Measurements from ENCODE around the gene RGS16.

GRCh38 chr1:182637769-182638168, 33.6 kb upstream of the RGS16 start:
- TF ChIP-seq JUND (IDR thresholded peaks at IDR 0.05) (no peak), RAD21 (IDR thresholded peaks at IDR 0.05; ENCODE audit: low read depth) (no peak), POLR2AphosphoS5 (IDR thresholded peaks at IDR 0.05; ENCODE audit: low read depth, low read length) (no peak), CTCF (IDR thresholded peaks at IDR 0.05 in 2 of 3, conservative IDR thresholded peaks at IDR 0.05 in 1 of 3; ENCODE audit: borderline replicate concordance in 1 of 3, insufficient read depth in 1 of 3, low read depth in 2 of 3, low read length in 2 of 3) (no peak), POLR2A (IDR thresholded peaks at IDR 0.05; ENCODE audit: borderline replicate concordance, extremely low read depth, insufficient read depth, insufficient read length) (no peak), REST (IDR thresholded peaks at IDR 0.05; ENCODE audit: low read depth) (no peak), YY1 (IDR thresholded peaks at IDR 0.05; ENCODE audit: extremely low read depth, insufficient replicate concordance, low read depth, low read length) (no peak), EZH2 (IDR thresholded peaks at IDR 0.05) (no peak), CEBPB (IDR thresholded peaks at IDR 0.05; ENCODE audit: low read depth) (no peak), MAX (IDR thresholded peaks at IDR 0.05) (no peak), FOSL1 (IDR thresholded peaks at IDR 0.05; ENCODE audit: low read depth) (no peak)

All from HCT116 (cell line).